Stomach smooth muscle (tissue), 2 donors: ENCODE data around the gene BACH2.

ENCODE experiments used
- H3K27ac ChIP-seq: one replicate; pipeline ENCODE4 v1.7.0; 2013; ENCODE audit warnings: mild to moderate bottlenecking, low read length, inconsistent platforms
- H3K27me3 ChIP-seq, 2 donors: one replicate each; pipeline ENCODE4 v1.7.0; 2013; ENCODE audit warnings: low read length in 2 of 2; ENCODE audit not compliant: insufficient read depth in 2 of 2, control insufficient read depth in 1 of 2
- H3K36me3 ChIP-seq, 2 donors: one replicate each; pipeline ENCODE4 v1.7.0; 2013; ENCODE audit warnings: low read length in 2 of 2; ENCODE audit not compliant: control insufficient read depth in 2 of 2, insufficient read depth in 2 of 2
- H3K4me1 ChIP-seq: one replicate; pipeline ENCODE4 v1.7.0; 2013; ENCODE audit warnings: low read length; ENCODE audit not compliant: control insufficient read depth, insufficient read depth
- H3K4me3 ChIP-seq, 2 donors: one replicate each; pipeline ENCODE4 v1.7.0; 2013; ENCODE audit warnings: low read length in 2 of 2
- H3K9ac ChIP-seq, 2 donors: one replicate each; pipeline ENCODE4 v1.7.0; 2013; ENCODE audit warnings: low read length in 2 of 2, mild to moderate bottlenecking in 1 of 2
- H3K9me3 ChIP-seq, 2 donors: one replicate each; pipeline ENCODE4 v1.7.0; 2013; ENCODE audit warnings: low read length in 2 of 2; ENCODE audit not compliant: control insufficient read depth in 2 of 2
- donor health status: healthy.
- donor health status: Pancreatic carcinoma.

BACH2 gene

GRCh38 chr6:90004511-90004910 is 292.1 kb downstream of the BACH2 start:
- Histone ChIP-seq H3K27me3 (no peaks in the 10 kb centered on the region), H3K36me3 (no peaks in the 10 kb centered on the region), H3K4me1 (no peaks in the 10 kb centered on the region), H3K9me3 (no peaks in the 10 kb centered on the region), H3K4me3 (no peak overlapping the region), H3K9ac (no peak overlapping the region), H3K27ac (no peak overlapping the region)

- Histone ChIP-seq H3K9ac (no peak overlapping the region), H3K27me3 (no peaks in the 10 kb centered on the region), H3K4me3 (no peak overlapping the region), H3K36me3 (no peaks in the 10 kb centered on the region), H3K9me3 (no peaks in the 10 kb centered on the region), H3K27ac (no peak overlapping the region), H3K4me1 (no peaks in the 10 kb centered on the region)
Observed at GRCh38 chr6:90003941-90004340, 292.7 kb downstream of the BACH2 start.

- Histone ChIP-seq H3K4me1 (no peaks in the 10 kb centered on the region), H3K9me3 (no peaks in the 10 kb centered on the region), H3K36me3 (no peaks in the 10 kb centered on the region), H3K9ac (no peak overlapping the region), H3K27ac (no peak overlapping the region), H3K27me3 (no peaks in the 10 kb centered on the region), H3K4me3 (no peak overlapping the region)
Observed at GRCh38 chr6:90003069-90003795, 293.4 kb downstream of the BACH2 start.

GRCh38 chr6:90000864-90001731 is 295.5 kb downstream of the BACH2 start:
- Histone ChIP-seq H3K4me3 (no peak overlapping the region), H3K27ac (no peak overlapping the region), H3K9me3 (no peaks in the 10 kb centered on the region), H3K27me3 (no peaks in the 10 kb centered on the region), H3K4me1 (no peaks in the 10 kb centered on the region), H3K36me3 (no peaks in the 10 kb centered on the region), H3K9ac (no peak overlapping the region)

GRCh38 chr6:89999945-90000825 is 296.5 kb downstream of the BACH2 start:
- Histone ChIP-seq H3K9me3 (no peaks in the 10 kb centered on the region), H3K27ac (no peak overlapping the region), H3K4me1 (no peaks in the 10 kb centered on the region), H3K36me3 (no peaks in the 10 kb centered on the region), H3K4me3 (no peak overlapping the region), H3K9ac (no peak overlapping the region), H3K27me3 (no peaks in the 10 kb centered on the region)

GRCh38 chr6:89999154-89999553 is 297.5 kb downstream of the BACH2 start:
- Histone ChIP-seq H3K27me3 (no peaks in the 10 kb centered on the region), H3K4me1 (no peaks in the 10 kb centered on the region), H3K27ac (no peak overlapping the region), H3K9ac (no peak overlapping the region), H3K4me3 (no peak overlapping the region), H3K9me3 (no peaks in the 10 kb centered on the region), H3K36me3 (no peaks in the 10 kb centered on the region)

GRCh38 chr6:89997456-89998445 is 298.9 kb downstream of the BACH2 start:
- Histone ChIP-seq H3K36me3 (no peaks in the 10 kb centered on the region), H3K27ac (no peak overlapping the region), H3K9ac (no peak overlapping the region), H3K4me1 (no peaks in the 10 kb centered on the region), H3K9me3 (no peaks in the 10 kb centered on the region), H3K4me3 (no peak overlapping the region), H3K27me3 (no peaks in the 10 kb centered on the region)

GRCh38 chr6:89993411-89993810 is 303.2 kb downstream of the BACH2 start:
- no peak overlapping the region for H3K27ac ChIP-seq
- no peak overlapping the region for H3K9ac ChIP-seq
- no peaks in the 10 kb centered on the region for H3K36me3 ChIP-seq
- H3K4me3 ChIP-seq = no peak overlapping the region
- H3K4me1 ChIP-seq = no peaks in the 10 kb centered on the region
- no peaks in the 10 kb centered on the region for H3K27me3 ChIP-seq
- H3K9me3 ChIP-seq = no peaks in the 10 kb centered on the region

GRCh38 chr6:89992818-89993217 is 303.8 kb downstream of the BACH2 start:
- no peaks in the 10 kb centered on the region for H3K9me3 ChIP-seq
- H3K36me3 ChIP-seq = no peaks in the 10 kb centered on the region
- H3K27ac ChIP-seq = no peak overlapping the region
- H3K4me1 ChIP-seq = no peaks in the 10 kb centered on the region
- no peaks in the 10 kb centered on the region for H3K27me3 ChIP-seq
- no peak overlapping the region for H3K4me3 ChIP-seq
- H3K9ac ChIP-seq = no peak overlapping the region

GRCh38 chr6:89989742-89990141 is 306.9 kb downstream of the BACH2 start:
- H3K27me3 ChIP-seq = peaks cover 0 to 5% of the 10 kb centered on the region in 2 donors
- no peak overlapping the region for H3K9ac ChIP-seq
- H3K4me1 ChIP-seq = no peaks in the 10 kb centered on the region
- H3K27ac ChIP-seq = no peak overlapping the region
- H3K36me3 ChIP-seq = no peaks in the 10 kb centered on the region
- H3K4me3 ChIP-seq = no peak overlapping the region
- no peaks in the 10 kb centered on the region for H3K9me3 ChIP-seq
